Mammary epithelial cell (primary cell): ENCODE measurements around the gene P2RX2.

Experiments used
- CTCF ChIP-seq, 2 donors: IDR thresholded peaks in 1 of 2; conservative IDR thresholded peaks in 1 of 2; 2 replicates each; pipeline ENCODE4 v1.5.1; 2011 to 2012; ENCODE audit warnings: inconsistent platforms in 2 of 2, low read length in 2 of 2, mild to moderate bottlenecking in 2 of 2, control low read depth in 1 of 2, low read depth in 1 of 2; ENCODE audit not compliant: insufficient read depth in 1 of 2; ENCODE audit errors: extremely low read depth in 1 of 2
- EZH2 ChIP-seq: IDR thresholded peaks from 2 replicates; pipeline ENCODE4 v1.6.1; 2012; ENCODE audit warnings: low read length, inconsistent platforms, borderline replicate concordance

GRCh38 chr12:132606466-132606865 lies 12.1 kb upstream of the P2RX2 start:
- TF ChIP-seq EZH2 (no peak), CTCF (conservative IDR thresholded peaks at IDR 0.05 in 1 of 2, IDR thresholded peaks at IDR 0.05 in 1 of 2; ENCODE audit: extremely low read depth in 1 of 2, insufficient read depth in 1 of 2, low read depth in 1 of 2, low read length in 2 of 2) (no peak)
